K562 (cell line): ENCODE measurements around the gene SORBS2. TPM values are rescaled to one million over a fixed set of nuclear protein-coding genes. Genes with fewer than 3 reads are reported as not detected.

ENCODE experiments used
- ATAC-seq: fragments of 200-7000 bp; cut with Tn5 transposase; 3 replicates; pipeline ENCODE4 v1.9.1; 2020; ENCODE audit warnings: moderate library complexity
- BruUV-seq: library from RNA; stranded (reverse); fragments of 400-500 nt; replicated peaks from 2 replicates; lab custom pipeline; 2021; lab: Mats Ljungman, UMichigan
- CTCF ChIA-PET: fragments of 300-600 bp; formaldehyde crosslinking; extraction: SDS; loops from one replicate; lab custom pipeline; 2021; ENCODE audit warnings: low intra/inter-chr PET ratio; lab: Yijun Ruan, JAX
- POLR2A ChIA-PET: fragments of 300-600, 350-650 bp; sonication (Branson Sonifier 250); formaldehyde crosslinking; extraction: SDS; loops from one replicate; lab custom pipeline; 2021; ENCODE audit warnings: antibody characterized with exemption, inconsistent platforms; lab: Yijun Ruan, JAX
- DNase-seq, 4 experiments: peaks; one replicate each; pipeline versions ENCODE4 v3.0.0 to v3.0.0-alpha.2; 2011 to 2018; ENCODE audit warnings: low spot score in 3 of 4, mixed read lengths in 3 of 4; ENCODE audit errors: extremely low read depth in 1 of 4
- FAIRE-seq: peaks from 2 replicates; lab custom pipeline; 2011; peaks lifted over from hg19 to GRCh38; lab: Jason Lieb, UNC
- H2AFZ ChIP-seq: 2 replicates; pipeline ENCODE4 v1.6.0; 2011; ENCODE audit warnings: low read depth, low read length, control low read depth, inconsistent platforms
- H3K27ac ChIP-seq: fragments of 200-600 bp; 3 replicates; pipeline ENCODE4 v1.8.0; 2011; ENCODE audit warnings: low read depth, mild to moderate bottlenecking, control low read depth, inconsistent platforms, low read length, moderate library complexity, mixed read lengths; ENCODE audit errors: extremely low read depth
- H3K27me3 ChIP-seq, 2 experiments: fragments of 300-600 bp in 1 of 2; 2 replicates in 1 of 2; 3 replicates in 1 of 2; pipeline versions ENCODE4 v1.6.0 to v1.8.0; 2011; ENCODE audit warnings: inconsistent platforms in 2 of 2, low read length in 2 of 2, mild to moderate bottlenecking in 1 of 2, mixed read lengths in 1 of 2, moderate library complexity in 1 of 2; ENCODE audit not compliant: control insufficient read depth in 2 of 2, insufficient read depth in 2 of 2
- H3K36me3 ChIP-seq: fragments of 300-600 bp; 3 replicates; pipeline ENCODE4 v1.8.0; 2011; ENCODE audit warnings: mild to moderate bottlenecking, low read length, inconsistent platforms; ENCODE audit not compliant: control insufficient read depth, insufficient read depth
- H3K4me1 ChIP-seq, 2 experiments: fragments of 200-600 bp in 1 of 2; replicated peaks in 1 of 2; 2 replicates in 1 of 2; 3 replicates in 1 of 2; pipeline versions ENCODE4 v1.5.1 to v1.8.0; 2011; ENCODE audit warnings: inconsistent platforms in 2 of 2, low read length in 2 of 2, mild to moderate bottlenecking in 1 of 2, mixed read lengths in 1 of 2, moderate library complexity in 1 of 2; ENCODE audit not compliant: control insufficient read depth in 2 of 2, insufficient read depth in 2 of 2
- H3K4me2 ChIP-seq: 2 replicates; pipeline ENCODE4 v1.6.1; 2011; ENCODE audit warnings: low read length, control low read depth, inconsistent platforms, mixed read lengths; ENCODE audit not compliant: insufficient read depth
- H3K4me3 ChIP-seq: fragments of 200-600 bp; sonication (generic), shearing (Covaris generic); 2 replicates; pipeline ENCODE4 v1.5.1; 2016; ENCODE audit warnings: control low read depth, inconsistent platforms
- H3K79me2 ChIP-seq: fragments of 200-600 bp; 3 replicates; pipeline ENCODE4 v1.8.0; 2011; ENCODE audit warnings: low read length, inconsistent platforms; ENCODE audit not compliant: control insufficient read depth, insufficient read depth
- H3K9ac ChIP-seq, 2 experiments: 2 replicates each; pipeline versions ENCODE4 v1.6.0 to v1.6.1; 2011; ENCODE audit warnings: low read depth in 2 of 2, low read length in 2 of 2, control low read depth in 1 of 2, inconsistent platforms in 1 of 2, mild to moderate bottlenecking in 1 of 2, mixed read lengths in 1 of 2; ENCODE audit not compliant: insufficient read depth in 1 of 2
- H3K9me1 ChIP-seq: one replicate; pipeline ENCODE4 v1.6.0; 2011; ENCODE audit warnings: inconsistent platforms, mild to moderate bottlenecking, low read length, moderate library complexity; ENCODE audit not compliant: control insufficient read depth, insufficient read depth
- H3K9me3 ChIP-seq: replicated peaks from 2 replicates; pipeline ENCODE4 v1.5.1; 2011; ENCODE audit warnings: low read depth, low read length, inconsistent platforms; ENCODE audit not compliant: control insufficient read depth, insufficient read depth
- H4K20me1 ChIP-seq: replicated peaks from 2 replicates; pipeline ENCODE4 v1.6.1; 2011; ENCODE audit warnings: low read length, inconsistent platforms, mixed read lengths; ENCODE audit not compliant: control insufficient read depth, insufficient read depth
- BHLHE40 ChIP-seq: IDR thresholded peaks from 2 replicates; pipeline ENCODE4 v1.6.1; 2011; ENCODE audit warnings: low read length, improper control_type of control experiment
- C11orf30 ChIP-seq: fragments of 450-650 bp; IDR thresholded peaks from 2 replicates; pipeline ENCODE4 v1.6.1; 2016; ENCODE audit warnings: low read depth, mild to moderate bottlenecking
- FOXO4 ChIP-seq: fragments of 450-650 bp; formaldehyde crosslinking; IDR thresholded peaks from 2 replicates; pipeline ENCODE4 v1.4.0; 2020; ENCODE audit warnings: mild to moderate bottlenecking, moderate library complexity
- NFIC ChIP-seq: fragments of 450-650 bp; IDR thresholded peaks from 2 replicates; pipeline ENCODE4 v1.6.1; 2017; ENCODE audit warnings: mild to moderate bottlenecking, inconsistent platforms
- NR2C1 ChIP-seq, 2 experiments: fragments of 450-650 bp; IDR thresholded peaks; 2 replicates each; pipeline ENCODE4 v1.6.1; 2017; ENCODE audit warnings: mild to moderate bottlenecking in 2 of 2, antibody characterized with exemption in 1 of 2, inconsistent platforms in 1 of 2, missing compliant biosample characterization in 1 of 2, missing genetic modification characterization in 1 of 2
- NR2C2 ChIP-seq, 2 experiments: fragments of 200-800 bp in 1 of 2; sonication (Bioruptor generic) in 1 of 2; sonication (generic) in 1 of 2; formaldehyde crosslinking in 1 of 2; IDR thresholded peaks; 2 replicates each; pipeline versions ENCODE4 v1.6.1 to v1.8.0; 2016 to 2022; ENCODE audit warnings: mild to moderate bottlenecking in 1 of 2, missing compliant biosample characterization in 1 of 2, missing genetic modification characterization in 1 of 2, missing genetic modification reagents in 1 of 2
- RFX1 ChIP-seq: fragments of 450-650 bp; IDR thresholded peaks from 2 replicates; pipeline ENCODE4 v1.6.1; 2016; ENCODE audit warnings: mild to moderate bottlenecking, moderate library complexity
- ZBTB9 ChIP-seq: fragments of 450-650 bp; formaldehyde crosslinking; IDR thresholded peaks from 2 replicates; pipeline ENCODE4 v1.4.0; 2020; ENCODE audit warnings: mild to moderate bottlenecking, moderate library complexity
- ZNF197 ChIP-seq: fragments of 200-800 bp; sonication (Bioruptor generic); IDR thresholded peaks from 2 replicates; pipeline ENCODE4 v1.6.1; 2016; ENCODE audit warnings: low read depth, missing genetic modification characterization, missing compliant biosample characterization
- ZNF696 ChIP-seq: fragments of 250-450 bp; sonication (Bioruptor Pico); conservative IDR thresholded peaks from 2 replicates; pipeline ENCODE4 v1.4.0; 2020; ENCODE audit warnings: mild to moderate bottlenecking, moderate library complexity
- ZSCAN29 ChIP-seq: fragments of 450-650 bp; IDR thresholded peaks from 2 replicates; pipeline ENCODE4 v1.6.1; 2017
- ZZZ3 ChIP-seq: fragments of 450-650 bp; IDR thresholded peaks from 2 replicates; pipeline ENCODE4 v1.6.1; 2016; ENCODE audit warnings: antibody characterized with exemption, mild to moderate bottlenecking, moderate library complexity
- WGBS: fragments of 100-300 bp; shearing (Covaris generic); methylation state at CpG from one replicate; pipeline ENCODE4 v1.1.6; 2016; ENCODE audit warnings: low coverage, mixed read lengths; ENCODE audit not compliant: insufficient coverage; ENCODE audit errors: missing lambda C conversion rate; 5-methylcytosine and 5-hydroxymethylcytosine counted together
- in situ Hi-C: fragments of 300-500 bp; cut with MboI; formaldehyde crosslinking; loops from 4 replicates; pipeline ENCODE4 v1.15.0; 2018; ENCODE audit warnings: inconsistent platforms, mixed read lengths
- intact Hi-C: fragments of 100-400 bp; cut with micrococcal nuclease; formaldehyde crosslinking; loops from 2 replicates; pipeline ENCODE4 v1.14.2; 2022
- polyA plus RNA-seq, 8 experiments: library from polyadenylated mRNA; depleted of rRNA in 4 of 8; stranded (reverse) in 5 of 8; unstranded in 3 of 8; fragments of >200 nt; fragmentation: Nextera tagmentation in 2 of 8; fragmentation: Illumina TruSeq in 1 of 8; extraction: Ambion mirVana in 2 of 8; extraction: Trizol in 1 of 8; gene quantifications; 2 replicates each; pipeline versions ENCODE4 v1.2.1 to v1.2.3, GENCODE V29; 2011 to 2014; ENCODE audit warnings: inconsistent platforms in 1 of 8, missing spikeins in 1 of 8
- total RNA-seq, 7 experiments: library from RNA; depleted of rRNA in 6 of 7; stranded (reverse); fragments of >200 nt in 6 of 7; fragmentation: Illumina TruSeq in 2 of 7; extraction: Trizol in 2 of 7; gene quantifications; 2 replicates each; pipeline versions ENCODE4 v1.2.1 to v1.2.3, GENCODE V29; 2011 to 2021; ENCODE audit warnings: low replicate concordance in 1 of 7

SORBS2 gene
- total and polyA plus RNA-seq, 9 of the 15 experiments (the other 6 are each of a cell fraction or from before 2014, with no cell fraction given): 0.29 TPM; not detected in 8

- TF ChIP-seq ZNF197 (CRISPR knock-in tag) (no peak), BHLHE40 (0 out of 2 replicates have a peak, but pooled peaks have one; percentile 11)
These were observed 244.3 kb downstream of the SORBS2 start (continued) for GRCh38 chr4:185567381-185568376.

- FAIRE-seq: no peak
- no TSS peak for BruUV-seq
These were observed 245.0 kb downstream of the SORBS2 start for GRCh38 chr4:185566972-185567371.

More at GRCh38 chr4:185566972-185567371, 245.0 kb downstream of the SORBS2 start:
- TF ChIP-seq FOXO4: no peak
- no peak for TF ChIP-seq ZNF696 (CRISPR knock-in tag)
- TF ChIP-seq ZSCAN29: no peak
- no peak for TF ChIP-seq NR2C2 (CRISPR knock-in tag; IDR thresholded peaks at IDR 0.05)
- peak; percentile 70 for TF ChIP-seq NR2C2 (tag; IDR thresholded peaks at IDR 0.05)
- TF ChIP-seq NR2C1 (IDR thresholded peaks at IDR 0.05): peak; percentile 43; the same call in 1 of the 2 replicates
- peak; percentile 50; the same call in 1 of the 2 replicates for TF ChIP-seq NR2C1 (tag; IDR thresholded peaks at IDR 0.05)
- no peak for TF ChIP-seq ZBTB9 (CRISPR knock-in tag)
- 0 out of 2 replicates have a peak, but pooled peaks have one; percentile 8 for TF ChIP-seq RFX1
- TF ChIP-seq NFIC: no peak
- TF ChIP-seq C11orf30: no peak
- TF ChIP-seq ZZZ3: no peak
- TF ChIP-seq, all 486 proteins: peak for 3
- in situ Hi-C loops (no loop called here), intact Hi-C loops (no loop called here)
- Histone ChIP-seq H3K79me2 (no peaks in the 10 kb centered on the region), H3K4me3 (no peak overlapping the region), H3K4me2 (no peak overlapping the region), H4K20me1 (no peaks in the 10 kb centered on the region), H3K36me3 (no peaks in the 10 kb centered on the region), H3K9me1 (no peaks in the 10 kb centered on the region), H2AFZ (peak overlapping the region; percentile 65), H3K4me1 (peaks cover 0 to 15% of the 10 kb centered on the region in 2 experiments; a peak in 4 of 5 replicates), H3K27me3 (no peaks in the 10 kb centered on the region), H3K27ac (no peak overlapping the region), H3K9ac (no peak overlapping the region), H3K9me3 (no peaks in the 10 kb centered on the region)
- peak; percentile 32; the same call in 2 of the 3 replicates for ATAC-seq
- 76% methylated on average over 1 of the region's 1 CpG for WGBS
- CTCF ChIA-PET: no interaction called here
- DNase-seq: no peak
- POLR2A ChIA-PET: no interaction called here
